Activated CD4-positive, alpha-beta T cell treated with anti-CD3 and anti-CD28 coated beads for 1 hour (primary cell): Measurements from ENCODE around the gene VTN.

Experiments used
- DNase-seq: peaks from one replicate; pipeline ENCODE4 v3.0.0-alpha.2; 2020

The VTN gene

GRCh38 chr17:28395426-28395825 is 25.3 kb upstream of the VTN start:
- DNase-seq = no peak

- DNase-seq = no peak
Measured at GRCh38 chr17:28394337-28395116, 24.4 kb upstream of the VTN start.

GRCh38 chr17:28392491-28392890 is 22.4 kb upstream of the VTN start:
- no peak for DNase-seq

DNA sequence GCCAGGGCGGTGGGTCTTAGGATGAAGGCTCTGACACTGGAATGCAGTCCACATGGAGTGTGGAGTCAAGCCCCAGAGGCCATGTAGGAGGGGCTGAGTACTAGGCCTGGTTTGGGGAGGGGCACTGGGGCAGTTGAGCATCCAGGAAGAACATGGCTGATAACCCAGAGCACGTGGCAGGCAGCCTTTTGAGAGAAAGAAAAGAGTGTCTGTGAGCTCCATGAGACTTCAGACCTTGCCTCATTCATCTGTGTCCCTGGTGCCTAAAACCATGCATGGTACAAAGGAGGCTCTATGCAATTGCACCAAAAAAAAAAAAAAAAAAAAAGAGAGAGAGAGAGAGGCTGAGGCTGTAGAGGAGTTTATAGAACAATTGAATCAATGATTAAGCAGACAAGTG is 21.3 kb upstream of the VTN start:
- DNase-seq = no peak

- no peak for DNase-seq
Measured at GRCh38 chr17:28390984-28391383, 20.9 kb upstream of the VTN start.

DNA sequence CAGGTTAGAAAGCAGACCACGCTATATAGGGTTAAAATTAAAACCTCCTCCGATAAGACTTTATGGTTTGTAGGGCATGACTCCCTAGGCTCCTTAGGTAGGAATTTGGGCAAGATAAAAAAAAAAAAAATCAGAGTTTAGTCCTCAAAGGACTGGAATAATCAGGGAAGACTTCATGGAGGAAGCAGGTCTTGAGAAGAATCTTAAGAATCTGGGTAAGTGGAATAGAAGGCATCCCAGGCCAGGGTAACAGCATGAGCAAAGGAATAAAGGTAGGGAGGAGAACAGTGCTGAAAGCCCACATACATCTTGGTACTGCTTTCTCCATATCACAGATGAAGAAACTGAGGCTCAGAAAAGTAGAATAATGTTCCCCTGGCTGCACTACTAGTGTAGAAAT is 20.5 kb upstream of the VTN start:
- DNase-seq = no peak

GRCh38 chr17:28390141-28390540 is 20.0 kb upstream of the VTN start:
- DNase-seq = no peak

- no peak for DNase-seq
Measured at GRCh38 chr17:28388106-28388505, 18.0 kb upstream of the VTN start.

GRCh38 chr17:28386391-28386790 is 16.3 kb upstream of the VTN start:
- DNase-seq = no peak

DNA sequence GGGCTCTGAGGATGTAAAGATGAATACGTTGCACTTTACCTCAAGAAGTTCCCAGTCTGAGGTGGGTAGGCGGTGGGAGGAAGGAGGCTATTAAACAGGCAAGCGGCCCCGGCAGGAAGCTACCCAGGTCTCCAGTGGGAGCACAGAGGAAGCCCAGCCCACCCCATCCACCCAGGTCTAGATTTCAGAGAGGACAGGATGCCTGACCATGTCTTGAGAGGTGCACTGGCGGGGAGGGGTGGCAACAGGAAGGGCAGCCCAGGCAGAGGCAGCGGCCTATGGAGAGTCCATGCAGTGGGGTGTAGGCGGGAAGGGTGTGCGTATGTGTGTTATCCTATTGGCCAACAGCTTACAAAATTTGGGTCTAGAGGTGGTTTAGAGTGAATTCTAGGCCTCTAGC is 15.3 kb upstream of the VTN start:
- DNase-seq = no peak

DNA sequence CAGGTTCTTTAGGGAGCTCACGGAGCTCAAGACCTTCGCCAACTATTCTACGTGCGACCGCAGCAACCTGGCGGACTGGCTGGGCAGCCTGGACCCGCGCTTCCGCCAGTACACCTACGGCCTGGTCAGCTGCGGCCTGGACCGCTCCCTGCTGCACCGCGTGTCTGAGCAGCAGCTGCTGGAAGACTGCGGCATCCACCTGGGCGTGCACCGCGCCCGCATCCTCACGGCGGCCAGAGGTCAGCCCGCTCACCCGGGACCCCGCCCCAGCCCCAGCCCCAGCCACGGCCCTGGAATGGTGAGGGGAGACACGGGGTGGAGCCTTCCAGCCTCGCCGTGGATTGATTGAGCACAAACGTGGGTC is 14.9 kb upstream of the VTN start:
- no peak for DNase-seq

DNA sequence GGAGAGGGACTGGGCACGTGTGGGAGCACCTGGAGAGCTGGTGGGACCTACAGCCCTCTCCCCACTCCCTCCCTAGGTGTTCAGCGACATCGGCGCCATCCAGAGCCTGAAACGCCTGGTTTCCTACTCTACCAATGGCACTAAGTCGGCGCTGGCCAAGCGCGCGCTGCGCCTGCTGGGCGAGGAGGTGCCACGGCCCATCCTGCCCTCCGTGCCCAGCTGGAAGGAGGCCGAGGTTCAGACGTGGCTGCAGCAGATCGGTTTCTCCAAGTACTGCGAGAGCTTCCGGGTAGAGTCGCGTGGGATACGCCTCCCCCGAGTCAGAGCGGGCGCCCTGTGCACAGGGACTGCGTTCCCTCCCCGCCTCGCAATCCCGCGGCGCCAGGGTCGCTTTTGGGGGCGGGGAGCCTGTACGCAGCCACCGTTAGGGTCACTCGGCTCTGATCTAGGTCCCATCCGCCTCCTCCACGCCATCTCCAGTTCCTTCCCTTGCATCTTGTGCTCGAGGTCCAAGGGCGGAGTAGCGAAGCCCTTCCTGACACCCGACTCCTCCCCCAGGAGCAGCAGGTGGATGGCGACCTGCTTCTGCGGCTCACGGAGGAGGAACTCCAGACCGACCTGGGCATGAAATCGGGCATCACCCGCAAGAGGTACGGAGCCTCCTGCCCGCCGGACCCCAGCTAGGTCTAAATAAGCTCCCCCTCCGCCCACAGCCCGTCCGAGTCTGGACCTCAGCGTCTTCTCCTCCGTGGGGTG is 14.4 kb upstream of the VTN start:
- DNase-seq = peak; percentile 42

DNA sequence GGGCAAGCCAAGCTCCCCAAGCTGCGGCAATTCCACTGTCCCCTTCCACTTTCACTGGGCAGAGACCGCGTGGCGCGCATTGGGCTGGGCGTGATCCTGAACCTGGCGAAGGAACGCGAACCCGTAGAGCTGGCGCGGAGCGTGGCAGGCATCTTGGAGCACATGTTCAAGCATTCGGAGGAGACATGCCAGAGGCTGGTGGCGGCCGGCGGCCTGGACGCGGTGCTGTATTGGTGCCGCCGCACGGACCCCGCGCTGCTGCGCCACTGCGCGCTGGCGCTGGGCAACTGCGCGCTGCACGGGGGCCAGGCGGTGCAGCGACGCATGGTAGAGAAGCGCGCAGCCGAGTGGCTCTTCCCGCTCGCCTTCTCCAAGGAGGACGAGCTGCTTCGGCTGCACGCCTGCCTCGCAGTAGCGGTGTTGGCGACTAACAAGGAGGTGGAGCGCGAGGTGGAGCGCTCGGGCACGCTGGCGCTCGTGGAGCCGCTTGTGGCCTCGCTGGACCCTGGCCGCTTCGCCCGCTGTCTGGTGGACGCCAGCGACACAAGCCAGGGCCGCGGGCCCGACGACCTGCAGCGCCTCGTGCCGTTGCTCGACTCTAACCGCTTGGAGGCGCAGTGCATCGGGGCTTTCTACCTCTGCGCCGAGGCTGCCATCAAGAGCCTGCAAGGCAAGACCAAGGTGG is 11.2 kb upstream of the VTN start:
- no peak for DNase-seq

DNA sequence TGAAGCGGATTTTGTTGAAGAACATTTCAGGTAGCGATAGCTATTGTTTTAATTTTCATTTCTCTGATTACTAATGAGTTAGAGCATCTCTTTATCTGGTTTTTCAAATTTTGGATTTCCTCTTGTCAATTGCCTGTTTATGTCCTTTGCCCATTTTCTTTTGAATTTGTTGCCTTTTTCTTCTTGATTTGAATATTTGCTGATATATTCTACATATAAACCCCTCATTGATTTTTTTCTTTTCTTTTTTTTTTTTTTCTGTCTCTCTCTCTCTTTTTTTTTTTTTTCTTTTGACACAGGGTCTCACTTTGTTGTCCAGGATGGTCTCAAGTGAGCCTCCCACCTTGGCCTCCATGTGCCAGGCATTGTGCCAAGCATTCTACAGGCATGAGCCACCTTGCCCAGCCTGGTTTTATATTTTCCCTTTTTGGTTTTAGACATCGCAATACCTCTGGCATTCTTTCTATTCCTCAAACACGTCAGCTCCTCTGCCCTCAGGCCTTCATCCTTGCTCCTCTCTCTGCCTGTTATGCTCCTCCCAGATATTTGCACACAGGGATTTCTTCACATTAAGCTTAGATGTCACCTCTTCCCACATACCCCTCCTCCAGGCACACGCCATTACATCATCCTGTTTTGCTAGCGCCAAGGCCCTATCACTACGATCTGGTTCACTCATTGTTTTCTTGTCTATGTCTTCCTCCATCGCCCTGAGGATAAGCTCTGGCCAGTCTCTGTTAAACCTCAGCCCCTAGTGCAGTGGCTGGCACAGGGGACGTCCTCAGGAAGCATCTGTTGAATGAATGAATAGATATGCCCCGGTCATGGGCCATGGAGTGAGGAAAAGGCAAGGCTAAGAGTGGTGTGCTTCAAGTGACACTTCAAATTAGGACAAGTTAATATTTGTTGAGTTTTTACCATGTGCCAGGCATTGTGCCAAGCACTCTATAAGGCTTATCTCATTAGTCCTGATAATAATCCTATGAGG is 10.0 kb upstream of the VTN start:
- DNase-seq = no peak

- no peak for DNase-seq
Measured at GRCh38 chr17:28372945-28373274, 2.8 kb upstream of the VTN start.

- DNase-seq = no peak
Measured at GRCh38 chr17:28372203-28372944, 2.3 kb upstream of the VTN start.

DNA sequence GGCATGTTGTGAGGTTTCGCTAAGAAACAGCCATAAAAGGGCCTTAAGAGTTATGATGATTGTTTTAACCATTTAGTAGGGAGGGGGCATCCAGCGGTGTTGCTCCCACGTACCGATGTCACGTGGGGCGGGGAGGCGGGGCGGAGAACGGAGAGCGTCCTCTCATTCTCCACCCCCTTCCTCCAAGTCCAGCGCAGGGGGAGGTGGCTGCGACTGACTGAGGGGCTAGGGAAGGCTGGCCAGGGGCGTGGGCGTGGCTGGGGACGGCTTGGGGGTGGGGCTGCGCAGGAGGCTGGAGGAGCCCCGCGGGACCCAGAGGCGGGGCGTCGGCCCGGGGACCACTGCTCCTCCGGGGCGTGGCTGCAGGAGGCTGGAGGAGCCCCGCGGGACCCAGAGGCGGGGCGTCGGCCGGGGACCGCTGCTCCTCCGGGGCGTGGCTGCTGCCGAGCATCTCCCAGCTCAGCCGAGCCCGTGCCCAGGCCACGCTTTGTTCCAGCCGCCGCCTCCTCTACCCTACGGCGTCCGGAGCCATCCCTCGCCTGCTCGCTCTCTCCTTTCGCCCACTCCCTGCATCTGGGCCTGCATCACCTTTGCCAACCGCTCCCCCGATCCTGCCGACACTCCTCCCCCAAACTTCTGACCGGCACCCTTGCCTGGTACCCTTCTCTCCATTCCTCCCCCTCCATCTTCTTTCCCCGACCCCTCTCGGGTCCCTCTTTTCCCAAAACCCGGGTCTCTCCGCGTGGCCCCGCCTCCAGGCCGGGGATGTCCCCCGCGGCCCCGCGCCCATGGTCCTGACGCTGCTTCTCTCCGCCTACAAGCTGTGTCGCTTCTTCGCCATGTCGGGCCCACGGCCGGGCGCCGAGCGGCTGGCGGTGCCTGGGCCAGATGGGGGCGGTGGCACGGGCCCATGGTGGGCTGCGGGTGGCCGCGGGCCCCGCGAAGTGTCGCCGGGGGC is 1.4 kb upstream of the VTN start, which contains the start of gene SARM1:
Gene SARM1 (plus strand): TSS at position 450 of the 958 bp plus-strand sequence. CDS start 339 bp downstream, at position 789.
- peak; percentile 61 for DNase-seq

- no peak for DNase-seq
Measured at GRCh38 chr17:28370744-28371103, 617 bp upstream of the VTN start.

- no peak for DNase-seq
Measured at GRCh38 chr17:28369684-28370034, 448 bp downstream of the VTN start.

- no peak for DNase-seq
Measured at GRCh38 chr17:28368915-28369683, 1.0 kb downstream of the VTN start.
